Measurements from ENCODE around the gene MBD5. TPM values are rescaled to one million over a fixed set of nuclear protein-coding genes. Genes with fewer than 3 reads are reported as not detected.
A peak's percentile ranks its signal among the peaks of the same experiment; 100 is the strongest.

Gene MBD5
- total and polyA plus RNA-seq, 2 of the 4 experiments (the other 2 are of a cell fraction), result 9.8 to 14.2 TPM

DNA sequence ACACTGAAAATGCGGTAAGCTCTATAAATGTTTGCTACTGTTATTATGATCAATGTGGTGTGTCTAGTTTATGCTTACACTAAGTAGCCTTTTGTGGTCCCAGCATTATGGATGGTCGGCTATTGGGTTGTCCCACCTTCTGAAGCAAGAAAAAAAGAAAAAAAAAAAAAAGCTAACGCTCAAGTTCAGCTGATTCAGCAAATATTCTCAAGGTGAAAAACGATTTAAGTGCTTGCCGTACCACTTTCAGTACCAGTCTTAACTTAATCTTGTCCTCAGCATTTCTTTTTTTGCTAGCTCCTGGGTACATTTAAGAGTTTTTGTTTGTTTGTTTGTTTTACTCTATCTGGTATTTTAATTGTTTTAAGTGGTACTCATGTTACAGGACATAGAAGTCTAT lies 87.5 kb downstream of the MBD5 start:
- Histone ChIP-seq H2BK20ac (ENCODE audit: low read depth, low read length) (no peak overlapping the region), H2BK15ac (ENCODE audit: low read depth, low read length) (no peak overlapping the region), H3K56ac (ENCODE audit: extremely low read depth, insufficient read depth, low read length) (no peak overlapping the region), H3K27me3 (ENCODE audit: control insufficient read depth, insufficient read depth, low read length) (no peaks in the 10 kb centered on the region), H3K23ac (ENCODE audit: low read depth, low read length) (no peak overlapping the region), H3K4me1 (ENCODE audit: control insufficient read depth, insufficient read depth, low read length) (no peaks in the 10 kb centered on the region), H2AFZ (replicated peaks; ENCODE audit: low read length, poor library complexity) (no peak overlapping the region), H4K5ac (ENCODE audit: low read depth, low read length) (no peak overlapping the region), H3K9me1 (ENCODE audit: insufficient read depth, low read length) (0 out of 2 replicates have a peak, but pooled peaks cover under 1% of the 10 kb centered on the region), H3K27ac (ENCODE audit: insufficient read depth, low read length) (no peak overlapping the region), H3K9me3 (ENCODE audit: control insufficient read depth, insufficient read depth, low read length) (no peaks in the 10 kb centered on the region), H3K4me2 (ENCODE audit: low read depth, low read length) (no peak overlapping the region), H4K20me1 (ENCODE audit: insufficient read depth, low read length) (no peaks in the 10 kb centered on the region), H4K8ac (ENCODE audit: low read depth in 2 of 2, low read length in 2 of 2) (no peak overlapping the region), H3K36me3 (ENCODE audit: control insufficient read depth, insufficient read depth, low read length) (no peaks in the 10 kb centered on the region), H4K91ac (ENCODE audit: insufficient read depth, low read depth, low read length) (no peak overlapping the region), H3K18ac (ENCODE audit: low read depth, low read length) (no peak overlapping the region), H2BK120ac (ENCODE audit: low read depth, low read length) (no peak overlapping the region), H2AK9ac (replicated peaks; ENCODE audit: low read depth, low read length, poor library complexity) (no peak overlapping the region), H3K9ac (ENCODE audit: low read depth, low read length) (no peak overlapping the region), H2BK5ac (ENCODE audit: low read depth, low read length, poor library complexity, severe bottlenecking) (no peak overlapping the region), H3K4ac (ENCODE audit: low read depth, low read length) (no peak overlapping the region), H3K79me1 (ENCODE audit: low read depth in 1 of 2, low read length in 2 of 2) (peaks cover 6 to 11% of the 10 kb centered on the region in 2 experiments; a peak in 3 of 4 replicates), H2AK5ac (ENCODE audit: low read depth, low read length) (no peak overlapping the region), H3K14ac (replicated peaks; ENCODE audit: low read depth, low read length) (no peak overlapping the region), H3K4me3 (ENCODE audit: insufficient read depth, low read depth, low read length) (no peak overlapping the region)
- DNase-seq, result no peak
- dilution Hi-C loops (cut with HindIII; ENCODE audit: low sequenced_read_pairs, unreplicated experiment), result no loop called here
- ChIA-PET CTCF (no interaction called here), POLR2A (ENCODE audit: unreplicated experiment) (interaction anchor here (0.6 kb wide), 1 partner anchor 11 kb away, joined by 4 read pairs; no protein-coding TSS in a partner anchor)
- no peak for TF ChIP-seq CHD1 (IDR thresholded peaks at IDR 0.05; ENCODE audit: low read depth, low read length)
- TF ChIP-seq USF2 (IDR thresholded peaks at IDR 0.05; ENCODE audit: low read depth, low read length), result no peak
- TF ChIP-seq MAFK (IDR thresholded peaks at IDR 0.05; ENCODE audit: low read depth, low read length), result peak; percentile 97
- 83% methylated on average over 1 of the region's 5 CpGs; no CpG with 5 or more reads in 1 of the 2 experiments for WGBS, 2 experiments (ENCODE audit: extremely low coverage in 2 of 2, insufficient read length in 1 of 2)
- intact Hi-C loops (cut with micrococcal nuclease), result no loop called here
- in situ Hi-C loops (cut with MboI; ENCODE audit: low sequenced_read_pairs), result no loop called here
- no TSS peak for BruUV-seq (replicated peaks)
- no peak for ATAC-seq (ENCODE audit: low read depth)

All from IMR-90 (cell line).